Stimulated activated CD4-positive, alpha-beta T cell treated with anti-CD3 and anti-CD28 coated beads, Interleukin-4, amount 100 ng/mL, for 4 hours (primary cell): ENCODE measurements around the gene PPP1R18.
A peak's percentile ranks its signal among the peaks of the same experiment; 100 is the strongest.
"Not testable (repeated sequence)": the region's sequence is repeated elsewhere in the genome, so short reads cannot be mapped to it uniquely, and the experiment has no call there.

Experiments used
- DNase-seq, 2 experiments: peaks; one replicate each; pipeline ENCODE4 v3.0.0-alpha.2; 2020

PPP1R18 gene, protein sequence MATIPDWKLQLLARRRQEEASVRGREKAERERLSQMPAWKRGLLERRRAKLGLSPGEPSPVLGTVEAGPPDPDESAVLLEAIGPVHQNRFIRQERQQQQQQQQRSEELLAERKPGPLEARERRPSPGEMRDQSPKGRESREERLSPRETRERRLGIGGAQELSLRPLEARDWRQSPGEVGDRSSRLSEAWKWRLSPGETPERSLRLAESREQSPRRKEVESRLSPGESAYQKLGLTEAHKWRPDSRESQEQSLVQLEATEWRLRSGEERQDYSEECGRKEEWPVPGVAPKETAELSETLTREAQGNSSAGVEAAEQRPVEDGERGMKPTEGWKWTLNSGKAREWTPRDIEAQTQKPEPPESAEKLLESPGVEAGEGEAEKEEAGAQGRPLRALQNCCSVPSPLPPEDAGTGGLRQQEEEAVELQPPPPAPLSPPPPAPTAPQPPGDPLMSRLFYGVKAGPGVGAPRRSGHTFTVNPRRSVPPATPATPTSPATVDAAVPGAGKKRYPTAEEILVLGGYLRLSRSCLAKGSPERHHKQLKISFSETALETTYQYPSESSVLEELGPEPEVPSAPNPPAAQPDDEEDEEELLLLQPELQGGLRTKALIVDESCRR

DNA sequence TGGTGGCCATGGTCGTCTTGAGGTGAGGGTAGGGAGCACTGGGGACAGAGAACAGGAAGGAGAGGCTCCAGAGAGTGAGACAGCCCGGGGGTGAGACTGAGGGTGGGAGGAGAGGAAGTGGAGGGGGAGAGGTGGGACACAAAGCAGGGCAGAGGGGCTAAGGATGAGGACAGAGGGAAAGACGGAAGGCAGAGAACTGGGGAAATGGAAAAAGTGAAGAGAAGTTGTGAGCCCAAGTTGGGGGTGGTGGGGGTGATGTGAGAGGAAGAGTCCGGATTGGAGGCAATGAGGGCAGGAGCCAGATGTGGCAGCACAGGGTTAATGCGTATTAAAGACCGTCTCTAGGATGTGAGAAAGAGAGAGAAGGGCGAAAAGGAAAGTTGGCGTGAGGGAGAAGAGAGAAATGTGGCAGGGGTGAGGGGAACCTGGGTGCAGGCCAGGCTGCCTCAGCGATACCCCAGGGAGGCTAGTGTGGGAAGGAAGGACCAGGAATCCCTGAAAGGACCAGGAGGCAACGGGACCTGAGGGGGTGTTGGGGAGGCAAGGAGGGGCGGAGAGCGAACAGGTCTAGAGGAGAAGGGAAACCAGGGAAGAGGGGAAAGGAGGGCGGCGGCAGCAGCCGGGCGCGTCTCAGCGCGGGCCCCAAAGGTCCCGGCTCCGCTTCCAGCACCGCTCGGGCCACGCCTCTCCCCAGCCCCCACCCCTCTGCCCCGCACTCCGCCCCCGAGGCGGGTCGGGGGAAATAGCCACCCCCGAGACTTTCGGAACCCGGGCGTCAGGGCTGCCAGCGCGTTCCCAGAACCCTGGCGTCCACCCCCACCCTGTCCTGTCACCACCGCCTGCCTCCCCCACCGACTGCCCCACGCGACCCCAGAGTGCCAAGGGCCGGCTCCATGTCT is at the start of gene PPP1R18:
TSS of gene PPP1R18 (minus strand) at position 637 of the 899 bp plus-strand sequence. CDS start at position 10, 627 bp downstream.
- peak; percentile 88 to 89 for DNase-seq

DNA sequence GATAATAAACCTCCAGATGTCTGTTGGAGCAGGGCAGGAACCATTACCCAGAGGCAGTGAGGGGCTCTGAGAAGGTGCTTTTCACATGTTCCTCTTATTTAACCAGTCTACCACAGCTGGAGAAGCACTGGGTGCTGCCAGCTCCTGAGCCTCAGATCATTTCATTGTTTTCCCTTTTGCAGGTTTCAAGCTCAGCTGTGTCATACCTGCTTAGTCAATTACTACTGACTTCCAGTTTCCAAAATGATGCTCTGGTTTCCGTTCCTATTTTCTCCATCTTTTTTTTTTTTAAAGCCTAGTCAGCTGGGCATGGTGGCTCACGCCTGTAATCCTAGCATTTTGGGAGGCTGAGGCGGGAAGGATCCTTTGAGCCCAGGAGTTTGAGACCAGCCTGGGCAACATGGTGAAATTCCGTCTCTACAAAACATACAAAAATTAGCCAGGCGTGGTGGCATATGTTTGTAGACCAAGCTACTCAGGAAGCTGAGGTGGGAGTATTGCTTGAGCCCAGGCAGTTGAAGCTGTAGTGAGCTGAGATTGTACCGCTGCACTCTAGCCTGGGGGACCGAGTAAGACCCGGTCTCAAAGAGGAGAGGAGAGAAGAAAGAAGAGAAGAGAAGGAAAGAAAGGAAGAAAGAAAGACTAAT is 49.3 kb upstream of the PPP1R18 start:
- no peak for DNase-seq

DNA sequence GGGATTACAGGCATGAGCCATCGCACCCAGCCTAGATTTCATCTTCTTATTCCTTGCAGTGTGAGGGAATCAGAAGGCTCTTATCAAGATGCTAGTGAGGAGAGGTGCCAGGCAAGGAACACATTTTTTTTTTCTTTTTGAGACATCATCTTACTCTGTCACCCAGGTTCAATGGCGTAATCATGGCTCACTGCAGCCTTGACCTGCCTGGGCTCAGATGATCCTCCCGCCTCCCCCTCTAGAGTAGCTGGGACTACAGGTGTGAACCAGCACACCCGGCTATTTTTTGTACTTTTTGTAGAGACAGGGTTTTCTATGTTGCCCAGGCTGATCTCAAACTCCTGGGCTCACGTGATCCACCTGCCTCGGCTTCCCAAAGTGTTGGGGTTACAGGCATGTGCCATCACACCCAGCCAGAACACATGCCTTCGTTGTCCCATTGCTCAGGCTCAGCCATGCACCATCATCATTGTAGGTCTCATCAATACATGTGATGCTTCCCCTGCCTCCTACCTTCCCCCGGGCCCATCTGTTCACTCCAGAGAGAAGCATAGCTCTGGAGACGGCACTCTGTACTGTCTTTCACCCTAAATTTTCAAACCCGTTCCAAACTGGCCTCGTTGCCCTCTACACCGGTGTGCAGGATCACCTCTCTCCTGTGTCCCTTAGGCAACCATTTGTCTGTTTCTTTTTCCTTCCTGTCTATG is 45.9 kb upstream of the PPP1R18 start:
- no peak for DNase-seq

DNA sequence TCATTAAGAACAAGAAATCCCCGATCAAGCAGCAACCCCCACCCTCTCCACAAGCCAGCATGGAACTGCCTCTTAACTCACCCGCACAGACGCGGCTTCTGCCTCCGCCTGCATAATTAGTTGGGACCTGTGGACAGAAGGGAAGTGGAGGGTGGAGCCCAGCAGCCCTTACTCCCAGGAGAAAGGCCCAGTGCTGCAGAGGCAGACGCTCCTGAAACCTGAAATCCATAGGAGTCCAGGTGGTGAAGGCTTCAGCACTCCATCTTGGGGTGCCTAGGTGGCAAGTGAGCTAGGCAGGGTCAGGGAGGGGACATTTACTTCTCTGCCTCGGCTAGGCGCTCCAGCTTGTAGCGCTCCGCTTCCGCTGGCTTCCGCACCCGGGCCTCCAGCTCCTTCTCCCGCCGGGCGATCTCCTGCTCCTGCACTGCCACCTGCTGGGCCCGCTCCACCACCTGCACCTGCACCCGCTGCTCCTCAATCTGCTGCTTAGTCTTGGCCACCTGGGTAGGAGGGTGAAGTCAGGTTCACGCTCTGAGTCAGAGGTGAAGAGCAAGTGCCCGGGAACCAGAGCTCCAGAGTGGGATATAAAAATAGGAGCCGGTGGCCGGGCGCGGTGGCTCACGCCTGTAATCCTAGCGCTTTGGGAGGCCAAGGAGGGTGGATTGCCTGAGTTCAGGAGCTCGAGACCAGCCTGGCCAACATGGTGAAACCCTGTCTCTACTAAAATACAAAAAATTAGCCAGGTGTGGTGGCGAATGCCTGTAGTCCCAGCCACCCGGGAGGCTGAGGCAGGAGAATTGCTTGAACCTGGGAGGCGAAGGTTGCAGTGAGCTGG is 44.4 kb upstream of the PPP1R18 start:
- DNase-seq: peak; percentile 83 to 85

DNA sequence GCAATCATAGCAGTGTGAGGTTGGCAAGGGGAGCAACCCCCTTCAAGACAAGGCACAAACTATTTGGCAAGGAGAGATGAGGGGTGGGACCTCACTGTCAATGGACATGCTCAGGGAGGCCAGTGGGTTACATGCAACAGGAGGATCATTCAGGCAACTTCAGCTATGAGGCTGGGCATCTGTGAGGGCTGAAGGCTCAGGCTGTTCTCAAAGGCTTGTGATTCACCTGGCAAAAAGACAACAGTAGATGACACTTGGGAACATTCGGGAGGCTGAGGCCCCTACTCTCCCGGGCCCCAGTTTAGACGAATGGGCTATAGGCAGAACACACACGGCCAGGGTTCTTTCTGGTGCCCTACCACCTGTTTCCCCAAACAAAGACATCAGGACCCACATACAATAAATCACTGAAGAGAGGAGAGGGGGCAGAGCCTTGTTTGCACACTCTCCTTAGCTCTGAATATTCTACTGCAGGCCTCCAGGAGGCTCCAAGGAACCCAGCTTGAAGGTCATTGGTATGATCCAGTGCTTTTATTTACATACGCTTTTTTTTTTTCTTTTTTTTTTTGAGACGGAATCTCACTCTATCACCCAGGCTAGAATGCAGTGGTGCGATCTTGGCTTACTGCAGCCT is 41.6 kb upstream of the PPP1R18 start:
- no peak for DNase-seq

DNA sequence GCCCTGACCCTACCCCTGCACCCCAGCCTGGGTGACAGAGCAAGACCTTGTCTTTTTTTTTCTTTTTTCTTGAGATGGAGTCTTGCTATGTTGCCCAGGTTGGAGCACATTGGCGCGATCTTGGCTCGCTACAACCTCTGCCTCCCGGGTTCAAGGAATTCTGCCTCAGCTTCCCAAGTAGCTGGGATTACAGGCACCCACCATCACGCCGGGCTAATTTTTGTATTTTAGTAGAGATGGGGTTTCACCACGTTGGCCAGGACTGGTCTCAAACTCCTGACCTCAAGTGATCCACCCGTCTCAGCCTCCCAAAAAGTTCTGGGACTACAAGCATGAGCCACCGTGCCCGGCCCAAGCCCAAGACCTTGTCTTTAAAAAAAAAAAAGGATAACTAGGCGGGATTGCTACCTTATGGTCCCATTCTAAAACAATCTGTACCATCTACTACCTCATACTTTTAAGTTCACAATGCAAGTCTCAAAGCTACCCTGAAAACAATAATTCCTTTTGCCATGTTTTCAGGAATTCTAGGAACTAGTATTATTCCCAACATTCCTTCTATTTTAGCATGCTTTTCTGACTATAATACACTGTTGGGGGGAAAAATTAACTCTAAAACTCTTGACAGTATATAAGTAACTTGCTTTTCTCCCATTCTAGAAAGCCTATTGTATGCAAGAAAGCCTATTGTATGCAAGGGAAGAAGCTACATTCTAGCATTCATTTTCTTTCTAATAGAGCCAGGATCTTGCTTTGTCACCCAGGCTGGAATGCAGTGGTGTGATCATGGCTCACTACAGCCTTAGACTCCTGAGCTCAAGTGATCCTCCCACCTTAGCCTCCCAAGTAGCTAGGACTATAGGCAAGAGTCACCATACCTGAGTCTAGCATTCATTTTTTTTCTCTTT is 40.3 kb upstream of the PPP1R18 start:
- no peak for DNase-seq

DNA sequence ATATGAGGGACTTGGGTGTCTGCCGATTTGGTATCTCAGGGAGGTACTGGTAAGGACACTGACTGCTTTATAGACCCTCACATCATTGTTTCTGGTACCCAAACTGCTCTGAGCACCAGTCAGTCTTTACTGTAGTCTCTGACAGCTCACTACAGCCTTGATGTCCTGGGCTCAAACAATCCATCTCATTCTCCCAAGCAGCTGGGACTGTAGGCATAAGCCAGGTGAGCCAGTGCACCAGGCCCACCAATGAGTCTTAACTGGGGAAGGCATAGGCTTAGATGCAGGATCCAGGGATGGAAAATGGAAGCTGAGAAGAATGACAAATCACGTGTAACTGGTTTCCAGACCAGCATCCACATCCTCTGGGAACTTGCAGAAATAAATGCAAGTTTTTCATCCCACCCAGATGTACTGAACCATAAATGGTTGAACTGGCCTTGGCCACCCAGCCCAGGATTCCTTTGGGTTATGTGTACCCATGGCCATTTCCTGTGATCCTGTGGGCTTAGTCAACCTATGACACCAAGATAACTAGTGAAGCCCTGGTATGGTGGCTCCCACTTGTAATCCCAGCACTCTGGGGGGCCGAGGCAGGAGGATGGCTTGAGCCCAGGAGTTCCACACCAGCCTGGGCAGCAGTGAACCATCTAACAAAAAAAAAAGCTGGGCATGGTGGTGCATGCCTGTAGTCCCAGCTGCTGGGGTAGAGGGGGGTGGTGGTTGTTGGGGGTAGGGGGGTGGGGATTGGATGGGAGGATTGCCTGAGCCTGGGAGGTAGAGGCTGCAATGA is 39.5 kb upstream of the PPP1R18 start:
- no peak for DNase-seq

DNA sequence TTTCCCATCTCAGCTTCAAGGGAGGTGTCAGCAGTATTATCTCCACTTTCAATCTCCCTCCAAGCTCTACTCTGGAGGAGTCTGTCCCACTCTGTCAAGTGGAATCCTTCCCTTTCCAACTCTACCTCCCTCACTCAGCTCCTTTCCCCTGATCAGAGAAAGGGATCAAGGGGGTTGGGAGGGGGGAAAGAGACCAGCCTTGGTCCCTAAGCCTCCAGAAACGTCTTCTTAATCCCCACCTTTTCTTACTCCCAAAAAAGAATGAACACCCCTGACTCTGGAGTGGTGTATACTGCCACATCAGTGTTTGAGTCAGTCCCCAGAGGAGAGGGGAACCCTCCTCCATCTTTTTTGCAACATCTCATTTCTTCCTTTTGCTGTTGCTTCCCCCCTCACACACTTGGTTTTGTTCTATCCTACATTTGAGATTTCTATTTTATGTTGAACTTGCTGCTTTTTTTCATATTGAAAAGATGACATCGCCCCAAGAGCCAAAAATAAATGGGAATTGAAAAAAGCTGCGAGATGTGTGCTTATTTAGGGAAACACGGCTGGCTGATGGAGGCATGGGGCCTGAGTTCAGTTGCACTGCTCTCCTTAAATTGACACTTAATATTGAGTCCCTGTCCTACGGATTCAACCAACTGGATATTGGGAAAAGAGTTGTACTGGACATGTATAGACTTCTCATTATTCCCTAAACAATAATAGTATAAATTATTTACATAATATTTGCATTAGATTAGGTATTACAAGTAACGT is 38.6 kb upstream of the PPP1R18 start:
- DNase-seq: no peak

DNA sequence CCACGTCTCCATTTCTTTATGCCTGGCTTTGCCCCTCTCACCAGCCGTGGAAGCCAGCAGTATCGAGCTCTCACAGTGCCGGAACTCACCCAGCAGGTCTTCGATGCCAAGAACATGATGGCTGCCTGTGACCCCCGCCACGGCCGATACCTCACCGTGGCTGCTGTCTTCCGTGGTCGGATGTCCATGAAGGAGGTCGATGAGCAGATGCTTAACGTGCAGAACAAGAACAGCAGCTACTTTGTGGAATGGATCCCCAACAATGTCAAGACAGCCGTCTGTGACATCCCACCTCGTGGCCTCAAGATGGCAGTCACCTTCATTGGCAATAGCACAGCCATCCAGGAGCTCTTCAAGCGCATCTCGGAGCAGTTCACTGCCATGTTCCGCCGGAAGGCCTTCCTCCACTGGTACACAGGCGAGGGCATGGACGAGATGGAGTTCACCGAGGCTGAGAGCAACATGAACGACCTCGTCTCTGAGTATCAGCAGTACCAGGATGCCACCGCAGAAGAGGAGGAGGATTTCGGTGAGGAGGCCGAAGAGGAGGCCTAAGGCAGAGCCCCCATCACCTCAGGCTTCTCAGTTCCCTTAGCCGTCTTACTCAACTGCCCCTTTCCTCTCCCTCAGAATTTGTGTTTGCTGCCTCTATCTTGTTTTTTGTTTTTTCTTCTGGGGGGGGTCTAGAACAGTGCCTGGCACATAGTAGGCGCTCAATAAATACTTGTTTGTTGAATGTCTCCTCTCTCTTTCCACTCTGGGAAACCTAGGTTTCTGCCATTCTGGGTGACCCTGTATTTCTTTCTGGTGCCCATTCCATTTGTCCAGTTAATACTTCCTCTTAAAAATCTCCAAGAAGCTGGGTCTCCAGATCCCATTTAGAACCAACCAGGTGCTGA is 37.6 kb upstream of the PPP1R18 start:
- not testable (repeated sequence) for DNase-seq

DNA sequence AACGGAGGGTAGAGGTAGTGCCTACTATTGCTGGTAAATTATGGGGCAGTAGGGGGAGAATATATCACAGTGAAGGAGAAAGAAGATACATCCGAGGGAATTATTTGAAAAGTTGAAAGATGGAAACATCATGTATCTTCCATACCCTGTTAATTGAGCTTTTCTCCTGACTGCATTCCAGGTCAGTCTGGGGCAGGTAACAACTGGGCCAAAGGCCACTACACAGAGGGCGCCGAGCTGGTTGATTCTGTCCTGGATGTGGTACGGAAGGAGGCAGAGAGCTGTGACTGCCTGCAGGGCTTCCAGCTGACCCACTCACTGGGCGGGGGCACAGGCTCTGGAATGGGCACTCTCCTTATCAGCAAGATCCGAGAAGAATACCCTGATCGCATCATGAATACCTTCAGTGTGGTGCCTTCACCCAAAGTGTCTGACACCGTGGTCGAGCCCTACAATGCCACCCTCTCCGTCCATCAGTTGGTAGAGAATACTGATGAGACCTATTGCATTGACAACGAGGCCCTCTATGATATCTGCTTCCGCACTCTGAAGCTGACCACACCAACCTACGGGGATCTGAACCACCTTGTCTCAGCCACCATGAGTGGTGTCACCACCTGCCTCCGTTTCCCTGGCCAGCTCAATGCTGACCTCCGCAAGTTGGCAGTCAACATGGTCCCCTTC is 36.9 kb upstream of the PPP1R18 start:
- not testable (repeated sequence) for DNase-seq

DNA sequence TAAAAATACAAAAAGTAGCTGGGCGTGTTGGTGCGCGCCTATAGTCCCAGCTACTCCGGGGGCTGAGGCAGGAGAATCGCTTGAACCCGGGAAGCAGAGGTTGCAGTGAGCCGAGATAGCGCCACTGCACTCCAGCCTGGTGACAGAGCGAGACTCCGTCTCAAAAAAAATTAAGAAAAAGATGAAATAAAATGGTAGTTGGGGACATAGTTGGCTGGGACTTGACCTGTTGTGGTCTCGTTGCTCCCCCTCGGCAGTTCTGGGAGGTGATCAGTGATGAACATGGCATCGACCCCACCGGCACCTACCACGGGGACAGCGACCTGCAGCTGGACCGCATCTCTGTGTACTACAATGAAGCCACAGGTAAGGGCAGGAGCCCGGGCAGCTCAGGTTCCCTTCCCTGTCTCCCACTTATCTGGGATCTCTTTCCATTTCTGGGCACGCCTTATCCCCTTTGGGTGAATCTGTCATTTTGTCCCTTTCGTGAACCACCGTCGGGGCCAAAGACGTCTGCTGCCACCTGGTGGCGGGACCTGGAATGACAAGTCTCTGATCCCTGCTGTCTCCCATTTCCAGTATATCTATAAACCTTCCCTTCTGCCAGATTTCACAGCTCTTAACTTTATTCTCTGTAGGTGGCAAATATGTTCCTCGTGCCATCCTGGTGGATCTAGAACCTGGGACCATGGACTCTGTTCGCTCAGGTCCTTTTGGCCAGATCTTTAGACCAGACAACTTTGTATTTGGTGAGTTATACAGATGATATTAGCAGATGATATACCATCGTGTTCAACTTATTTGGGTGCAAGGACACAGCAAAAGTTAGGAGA is 36.1 kb upstream of the PPP1R18 start:
- DNase-seq: peak; percentile 74 to 81

DNA sequence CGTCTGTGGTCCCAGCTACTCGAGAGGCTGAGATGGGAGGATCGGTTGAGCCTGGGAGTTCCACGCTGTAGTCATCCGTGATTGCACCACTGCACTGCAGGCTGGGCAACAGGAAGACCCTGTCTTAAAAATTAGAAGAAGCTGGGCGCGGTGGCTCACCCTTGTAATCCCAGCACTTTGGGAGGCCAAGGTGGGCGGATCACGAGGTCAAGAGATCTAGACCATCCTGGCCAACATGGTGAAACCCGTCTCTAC is 35.5 kb upstream of the PPP1R18 start:
- not testable (repeated sequence) for DNase-seq

DNA sequence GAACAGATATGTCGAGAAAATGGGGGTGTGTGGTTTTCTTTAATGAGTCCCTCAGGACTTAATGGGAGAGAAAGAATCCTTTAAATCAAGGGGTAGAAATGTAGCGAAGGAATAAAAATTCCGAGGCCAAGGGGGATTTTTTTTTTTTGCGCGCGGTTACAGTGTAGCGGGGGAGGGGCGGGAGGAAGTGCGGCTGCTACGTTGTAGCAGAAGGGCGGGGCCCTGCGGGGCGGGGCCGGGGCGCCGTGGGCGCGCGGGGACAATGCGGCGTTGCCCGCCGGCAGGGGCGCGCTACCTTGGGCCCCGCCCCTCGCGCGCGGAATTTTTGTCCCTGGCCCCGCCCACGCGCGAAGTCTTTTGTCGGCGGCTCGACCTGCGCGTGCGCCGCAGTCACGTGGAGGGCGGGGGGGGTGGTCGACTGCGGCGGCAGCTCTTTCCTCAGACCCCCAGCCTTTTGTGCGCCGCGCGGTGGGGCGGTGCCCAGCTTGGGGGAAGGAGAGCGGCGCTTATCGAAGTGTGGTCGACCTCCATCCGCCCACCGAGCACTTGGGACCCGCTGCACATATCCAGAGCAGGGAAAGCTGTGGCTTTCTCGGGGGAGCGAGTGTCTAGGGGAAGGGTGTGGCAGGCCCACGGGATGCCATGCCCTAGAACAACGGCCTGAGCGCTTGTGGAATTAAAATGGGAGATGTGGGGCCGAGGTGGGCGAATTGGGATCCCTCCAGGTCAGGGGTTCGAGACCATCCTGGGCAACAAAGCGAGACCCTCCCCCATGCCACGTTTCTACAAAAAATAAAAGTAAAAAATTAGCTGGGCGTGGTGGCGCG is 35.0 kb upstream of the PPP1R18 start:
- DNase-seq: peak; percentile 96 to 99

DNA sequence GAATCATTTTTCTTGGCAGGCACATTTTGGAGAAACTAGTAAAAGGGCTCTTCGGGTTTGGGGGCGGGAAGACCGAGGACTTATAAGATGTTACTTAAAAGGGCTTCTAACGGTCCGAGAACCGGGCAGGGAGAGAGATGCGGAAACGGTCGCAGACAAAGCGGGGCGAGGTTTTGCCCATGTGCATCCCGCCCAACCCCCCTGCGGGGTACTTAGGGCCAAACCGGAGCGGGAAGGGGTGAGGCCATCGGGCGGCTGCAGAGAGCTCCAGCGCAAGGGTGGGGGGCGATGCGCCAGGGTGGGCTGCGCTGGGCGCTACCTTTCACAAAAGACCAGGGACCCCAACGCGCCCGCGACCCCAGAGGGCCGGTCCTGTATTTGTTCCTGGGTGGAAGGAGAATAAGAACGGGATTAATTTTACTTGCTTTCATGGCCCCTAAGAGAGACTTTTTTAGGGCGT is 34.3 kb upstream of the PPP1R18 start:
- peak; percentile 53 to 64 for DNase-seq
